HG02610 (cell line): ENCODE data around the gene SLC38A7.
A peak's percentile ranks its signal among the peaks of the same experiment; 100 is the strongest.
"Not testable (repeated sequence)": the region's sequence is repeated elsewhere in the genome, so short reads cannot be mapped to it uniquely, and the experiment has no call there.

Experiments
- ATAC-seq: cut with Tn5 transposase; IDR thresholded peaks from one replicate; pipeline ENCODE4 v1.9.1; 2021; ENCODE audit warnings: mild to moderate bottlenecking, moderate library complexity; ENCODE audit not compliant: unreplicated experiment

SLC38A7 gene

DNA sequence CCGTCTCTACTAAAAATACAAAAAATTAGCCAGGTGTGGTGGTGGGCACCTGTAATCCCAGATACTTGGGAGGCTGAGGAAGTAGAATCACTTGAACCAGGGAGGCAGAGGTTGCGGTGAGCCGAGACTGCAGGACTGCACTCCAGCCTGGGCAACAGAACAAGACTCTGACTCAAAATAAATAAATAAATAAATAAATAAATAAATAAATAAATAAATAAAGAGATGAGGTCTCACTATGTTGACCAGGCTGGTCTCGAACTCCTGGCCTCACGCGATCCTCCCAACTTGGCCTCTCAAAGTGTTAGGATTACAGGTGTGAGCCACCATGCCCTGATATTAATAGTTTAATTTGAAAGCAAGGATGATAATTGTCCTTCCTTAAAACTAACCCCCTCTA lies 47.5 kb downstream of the SLC38A7 start:
- not testable (repeated sequence) for ATAC-seq

DNA sequence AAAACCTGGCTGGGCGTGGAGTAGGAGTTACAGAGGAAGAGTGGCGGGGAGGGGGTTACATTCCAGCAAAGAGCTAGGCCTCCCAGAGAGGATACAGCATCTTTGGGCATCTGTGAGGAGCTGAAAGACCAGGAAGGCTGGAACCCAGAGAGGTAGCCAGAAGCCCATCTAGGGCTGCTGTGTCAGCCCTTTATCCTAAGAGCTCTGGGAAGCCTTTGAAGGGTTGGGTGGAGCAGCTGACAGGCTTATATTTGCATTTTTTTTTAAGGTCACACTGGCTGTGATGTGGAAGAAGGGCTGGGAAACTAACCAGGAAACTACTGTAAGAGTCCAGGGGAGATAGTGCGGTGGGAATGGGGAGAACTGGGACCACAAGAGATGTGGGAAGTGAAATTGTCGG lies 48.1 kb downstream of the SLC38A7 start:
- no peak for ATAC-seq

DNA sequence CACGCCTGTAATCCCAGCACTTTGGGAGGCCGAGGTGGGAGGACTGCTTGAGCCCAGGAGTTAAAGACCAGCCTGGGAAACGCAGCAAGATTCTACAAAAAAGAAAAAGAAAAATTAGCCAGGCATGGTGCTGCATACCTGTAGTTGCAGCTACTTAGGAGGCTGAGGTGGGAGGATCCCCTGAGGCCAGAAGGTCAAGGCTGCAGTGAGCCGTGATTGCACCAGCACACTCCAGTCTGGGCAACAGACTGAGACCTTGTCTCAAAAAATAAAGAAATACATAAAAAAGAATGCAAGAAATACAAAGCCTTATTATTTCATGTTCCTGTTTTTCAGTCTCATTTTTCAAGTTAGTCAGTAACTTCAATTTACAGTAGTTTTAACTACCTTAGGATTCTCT lies 49.1 kb downstream of the SLC38A7 start:
- no peak for ATAC-seq

DNA sequence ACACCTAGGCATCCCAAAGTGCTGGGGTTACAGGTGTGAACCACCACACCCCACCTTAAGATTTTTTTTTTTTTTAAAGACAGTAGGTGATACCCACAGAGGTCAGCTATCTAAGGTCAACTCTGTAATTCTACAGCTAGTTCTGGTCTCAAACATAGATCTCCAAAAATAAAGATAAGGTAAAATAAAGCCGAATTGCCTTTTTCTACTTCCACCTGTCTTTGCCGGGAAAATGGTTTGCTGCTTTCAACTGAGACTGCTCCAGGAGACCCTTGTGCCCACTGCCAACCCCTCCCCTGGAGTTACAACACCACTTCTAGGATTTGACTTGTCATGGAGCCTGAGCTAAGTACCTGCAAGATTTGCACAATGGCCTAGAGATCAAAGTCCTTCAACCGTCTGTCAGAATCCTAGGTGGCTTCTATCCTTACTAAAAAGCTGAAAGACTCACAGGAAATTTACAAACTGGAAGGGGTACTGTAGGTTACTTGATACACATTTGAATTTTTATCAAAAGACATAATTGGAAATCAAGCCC lies 50.2 kb downstream of the SLC38A7 start:
- ATAC-seq: no peak

DNA sequence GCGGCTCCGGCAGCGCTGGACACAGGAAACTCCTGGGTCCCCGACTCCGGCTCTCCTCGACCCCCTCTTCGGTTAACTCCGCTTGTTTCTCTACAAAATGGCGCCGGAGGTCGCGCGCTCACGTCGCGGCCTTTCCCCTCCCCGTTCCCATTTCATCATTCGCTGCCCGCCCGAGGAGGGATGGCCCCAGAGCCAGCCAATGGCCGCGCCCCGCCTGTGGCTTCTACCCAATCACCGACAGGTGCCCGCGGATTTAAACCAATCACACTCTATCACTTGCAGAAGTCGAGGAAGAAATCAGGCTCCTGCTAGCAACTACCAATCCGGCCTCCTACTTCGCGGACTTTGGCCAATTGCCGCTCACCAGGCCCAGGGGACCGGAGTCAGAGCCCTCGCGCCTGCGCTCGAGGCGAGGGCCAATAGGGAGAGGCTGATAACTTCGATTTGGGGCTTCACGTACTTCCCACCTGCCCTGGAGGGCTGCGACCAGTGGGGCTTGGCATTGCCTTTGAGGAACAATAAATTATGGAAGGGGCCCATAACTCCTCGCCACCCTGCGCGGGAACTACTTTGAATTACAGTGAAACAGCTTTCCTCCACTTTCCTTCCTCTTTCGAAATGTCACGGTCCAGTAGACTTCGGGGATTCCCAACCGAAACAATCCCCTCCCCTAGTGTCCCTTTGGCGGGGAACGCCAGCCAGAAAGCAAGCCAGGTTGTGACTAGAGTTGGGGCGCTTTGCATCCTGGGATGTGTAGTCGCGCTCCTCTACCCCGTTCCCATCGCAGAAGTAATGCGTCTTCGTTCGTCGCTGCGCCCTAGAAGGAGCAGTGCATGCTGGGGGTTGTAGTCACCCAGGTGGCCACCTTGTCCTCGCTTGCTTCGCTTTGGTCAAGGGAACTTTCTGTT lies 54.6 kb downstream of the SLC38A7 start, which contains the start of gene CNOT1:
CNOT1 (minus strand) TSS at position 94 of the 908 bp plus-strand sequence. CDS start 30,489 bp downstream, outside the sequence.
- ATAC-seq: peak; percentile 88

DNA sequence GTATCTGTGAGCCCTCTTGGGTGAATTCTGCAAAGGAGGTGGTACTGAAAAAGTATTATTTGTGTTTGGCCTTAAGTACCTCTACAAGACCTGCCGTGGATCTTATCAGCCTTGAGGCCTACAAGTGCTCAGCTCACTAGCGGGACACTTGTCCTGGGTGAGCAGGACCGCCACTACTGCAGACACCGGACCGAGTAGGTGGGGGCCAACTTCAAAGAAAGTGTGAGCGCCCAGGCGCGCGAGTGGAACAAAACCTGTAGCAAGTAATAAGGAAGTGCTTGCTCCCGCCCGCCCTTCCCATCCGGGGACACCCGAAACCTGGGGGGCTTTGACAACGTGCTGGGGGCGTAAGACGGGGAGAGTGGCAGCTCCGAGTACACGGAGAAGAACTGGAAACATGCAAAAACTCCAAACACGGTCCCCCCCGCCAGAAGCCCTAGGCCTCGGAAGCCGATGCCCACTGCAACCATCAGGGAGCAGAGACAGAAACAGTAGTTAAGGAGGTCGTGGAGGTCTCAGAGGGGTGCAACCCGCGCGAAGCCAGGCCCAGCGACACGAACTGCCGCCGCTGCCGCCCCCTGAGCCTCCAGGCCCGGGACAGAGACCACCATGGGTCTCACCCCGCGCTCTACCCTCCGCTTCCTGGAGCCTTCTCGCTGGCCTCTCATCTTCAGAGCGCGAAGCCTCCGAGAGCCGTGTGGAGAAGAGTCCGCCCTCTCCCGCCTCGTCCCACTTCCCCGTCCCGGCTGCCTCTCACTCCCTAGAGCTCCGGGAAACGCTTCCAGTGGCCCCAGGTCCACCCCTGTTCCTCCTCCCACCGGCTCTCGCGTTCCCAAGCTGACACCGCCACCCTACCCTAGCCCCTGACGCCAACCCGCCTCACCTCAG lies 55.5 kb downstream of the SLC38A7 start:
- ATAC-seq: no peak

DNA sequence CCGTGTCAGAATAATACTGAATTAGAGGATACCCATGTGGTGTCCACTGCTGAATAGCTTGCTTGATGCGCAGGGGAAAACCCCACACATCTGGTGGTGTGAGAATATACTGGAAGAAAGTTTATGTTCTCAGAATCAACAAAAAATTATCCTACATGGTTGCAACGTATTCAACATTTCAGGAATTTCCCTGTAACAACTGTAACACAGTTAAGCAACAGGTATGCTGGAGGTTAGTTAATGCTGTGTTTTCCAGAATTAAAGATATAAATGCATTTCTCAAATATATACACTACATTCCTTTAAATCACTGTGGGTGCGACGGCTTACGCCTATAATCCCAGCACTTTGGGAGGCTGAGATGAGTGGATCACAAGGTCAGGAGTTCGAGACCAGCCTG lies 60.4 kb downstream of the SLC38A7 start:
- ATAC-seq: no peak

DNA sequence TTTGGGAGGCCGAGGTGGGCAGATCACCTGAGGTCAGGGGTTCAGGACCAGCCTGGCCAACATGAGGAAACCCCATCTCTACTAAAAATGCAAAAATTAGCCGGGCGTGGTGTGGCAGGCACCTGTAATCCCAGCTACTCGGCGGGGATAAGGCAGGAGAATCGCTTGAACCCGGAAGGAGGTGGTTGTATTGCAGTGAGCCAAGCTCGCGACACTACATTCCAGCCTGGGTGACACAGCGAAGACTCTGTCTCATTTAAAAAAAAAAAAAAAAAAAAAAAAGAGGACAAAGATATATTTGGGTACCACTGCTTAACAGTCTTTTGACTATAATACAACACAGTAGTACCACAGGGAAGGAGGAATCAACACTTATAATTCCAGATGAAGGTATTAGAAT lies 64.2 kb downstream of the SLC38A7 start:
- ATAC-seq: no peak

DNA sequence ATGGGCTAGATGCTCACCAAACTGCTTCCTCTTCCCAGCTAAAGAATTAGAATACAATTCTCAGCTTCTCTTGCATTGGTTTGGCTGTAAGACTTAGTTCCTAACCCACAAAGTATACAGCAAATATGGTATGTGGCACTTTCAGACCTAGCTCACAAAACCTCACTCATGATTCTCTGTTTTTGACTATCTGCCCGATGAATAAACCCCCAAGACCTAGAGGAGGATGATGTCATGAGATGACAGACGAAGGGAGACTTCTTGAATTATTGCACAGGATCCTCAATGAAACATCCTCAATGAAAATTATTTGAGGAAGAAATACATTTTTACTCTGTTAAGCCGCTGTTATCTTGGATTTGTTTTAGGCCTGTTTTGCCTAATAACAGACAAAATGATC lies 69.3 kb downstream of the SLC38A7 start:
- ATAC-seq: no peak
